ENCODE results near the gene DLAT. TPM values are rescaled to one million over a fixed set of nuclear protein-coding genes. Genes with fewer than 3 reads are reported as not detected.

Gene DLAT
- total RNA-seq, 1 experiment from 2014 or later, result 75.9 TPM

DNA sequence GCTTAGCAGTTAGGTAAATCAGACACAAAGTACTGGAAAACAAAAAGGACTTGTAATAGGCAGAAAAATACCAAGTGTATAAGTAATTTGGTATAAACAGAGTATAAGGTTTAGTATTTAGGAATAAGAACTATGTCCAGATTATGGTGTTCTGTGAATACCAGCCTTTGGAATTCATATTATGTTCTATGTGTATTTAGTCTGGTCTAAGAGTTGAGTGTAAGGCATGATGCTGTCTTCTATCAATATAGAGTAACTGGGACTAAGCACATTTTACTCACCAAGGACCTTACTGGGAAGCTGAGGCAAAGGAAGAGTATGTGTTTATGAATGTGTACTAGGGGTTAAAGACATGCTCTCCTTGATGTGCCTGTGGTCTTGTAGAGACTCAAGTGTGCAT, 71.0 kb downstream of the DLAT start:
- intact Hi-C loops (cut with micrococcal nuclease; ENCODE audit: unreplicated experiment) (no loop called here), in situ Hi-C loops (cut with HindIII; ENCODE audit: low pct_unique_long_range_greater_than_20kb, low sequenced_read_pairs) (no loop called here)
- 0 out of 2 replicates have a peak, but pooled peaks have one; percentile 27 for ATAC-seq
- Histone ChIP-seq H3K27me3 (ENCODE audit: control insufficient read depth, insufficient read depth, low read length) (no peaks in the 10 kb centered on the region), H3K4me3 (ENCODE audit: low read depth in 2 of 2, low read length in 2 of 2) (no peak overlapping the region), H3K9me3 (ENCODE audit: control insufficient read depth, insufficient read depth, low read depth, low read length) (no peaks in the 10 kb centered on the region), H3K36me3 (ENCODE audit: control insufficient read depth, insufficient read depth, low read length) (peaks cover 16% of the 10 kb centered on the region), H3K4me1 (ENCODE audit: control insufficient read depth, insufficient read depth, low read length) (no peaks in the 10 kb centered on the region), H3K27ac (ENCODE audit: low read length) (no peak overlapping the region)
- CTCF ChIA-PET, result no interaction called here
- POLR2A ChIA-PET, result interaction anchor here (0.9 kb wide), 1 partner anchor 24 kb away, joined by 7 read pairs; no protein-coding TSS in a partner anchor
- no peak for DNase-seq (ENCODE audit: low read depth, low spot score)
- no TSS peak for BruUV-seq (replicated peaks)
- TF ChIP-seq CTCF (IDR thresholded peaks at IDR 0.05), result no peak
- TF ChIP-seq SIN3A (IDR thresholded peaks at IDR 0.05; ENCODE audit: borderline replicate concordance, insufficient read depth, low read depth, low read length), result no peak
- no peak for TF ChIP-seq TCF7L2 (IDR thresholded peaks at IDR 0.05; ENCODE audit: low read depth, low read length)
- no peak for TF ChIP-seq REST (IDR thresholded peaks at IDR 0.05; ENCODE audit: insufficient read depth in 1 of 2, low read depth in 2 of 2, low read length in 1 of 2)
- TF ChIP-seq POLR2AphosphoS5 (IDR thresholded peaks at IDR 0.05; ENCODE audit: low read depth, low read length), result no peak

DNA sequence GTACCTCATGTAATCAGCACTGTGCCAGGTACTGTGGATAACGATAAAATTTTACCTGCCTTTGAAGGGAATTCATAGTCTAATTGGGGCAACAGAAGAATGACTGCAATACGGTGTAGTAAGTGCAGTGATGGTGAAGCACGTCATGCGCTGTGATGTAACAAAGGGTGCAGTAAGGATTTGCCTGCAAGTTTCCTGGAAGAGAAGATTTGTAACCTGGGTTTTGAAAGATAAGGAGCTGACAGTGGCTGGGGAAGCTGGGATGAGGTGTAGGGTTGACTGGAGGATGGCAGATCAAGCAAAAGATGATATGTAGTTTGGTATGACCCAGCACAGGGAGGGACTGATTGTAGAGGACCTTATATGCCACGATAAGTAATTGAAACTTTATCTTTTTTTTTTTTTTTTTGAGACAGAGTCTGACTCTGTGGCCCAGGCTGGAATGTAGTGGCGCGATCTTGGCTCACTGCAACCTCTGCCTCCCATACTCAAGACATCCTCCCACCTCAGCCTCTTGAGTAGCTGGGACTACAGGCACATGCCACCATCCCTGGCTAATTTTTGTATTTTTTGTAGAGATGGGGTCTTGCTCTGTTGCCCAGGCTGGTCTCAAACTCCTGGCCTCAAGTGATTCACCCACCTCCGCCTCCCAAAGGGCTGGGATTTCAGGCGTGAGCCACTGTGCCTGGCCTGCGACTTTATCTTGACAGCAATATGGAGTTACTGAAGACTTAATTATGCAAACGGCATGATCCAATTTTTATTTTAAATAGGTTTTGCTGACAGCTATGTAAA, 72.7 kb downstream of the DLAT start:
- ATAC-seq (no peak), DNase-seq (ENCODE audit: low read depth, low spot score) (no peak)
- ChIA-PET POLR2A (interaction anchor here (0.9 kb wide), 1 partner anchor 11 kb away, joined by 3 read pairs; the partner anchor contains the start of genes SDHD and TIMM8B), CTCF (interaction anchor here (1.0 kb wide), 1 partner anchor 16 kb away, joined by 3 read pairs; no protein-coding TSS in a partner anchor)
- H3K36me3 ChIP-seq (ENCODE audit: control insufficient read depth, insufficient read depth, low read length), result peaks cover 9% of the 10 kb centered on the region
- BruUV-seq (replicated peaks), result no TSS peak
- no peak overlapping the region for H3K27ac ChIP-seq (ENCODE audit: low read length)
- intact Hi-C loops (cut with micrococcal nuclease; ENCODE audit: unreplicated experiment) (no loop called here), in situ Hi-C loops (cut with HindIII; ENCODE audit: low pct_unique_long_range_greater_than_20kb, low sequenced_read_pairs) (no loop called here)
- no peaks in the 10 kb centered on the region for H3K4me1 ChIP-seq (ENCODE audit: control insufficient read depth, insufficient read depth, low read length)
- no peak for TF ChIP-seq TCF7L2 (IDR thresholded peaks at IDR 0.05; ENCODE audit: low read depth, low read length)
- no peak for TF ChIP-seq POLR2AphosphoS5 (IDR thresholded peaks at IDR 0.05; ENCODE audit: low read depth, low read length)
- TF ChIP-seq SIN3A (IDR thresholded peaks at IDR 0.05; ENCODE audit: borderline replicate concordance, insufficient read depth, low read depth, low read length), result no peak
- no peak for TF ChIP-seq REST (IDR thresholded peaks at IDR 0.05; ENCODE audit: insufficient read depth in 1 of 2, low read depth in 2 of 2, low read length in 1 of 2)
- TF ChIP-seq CTCF (IDR thresholded peaks at IDR 0.05), result no peak
- no peaks in the 10 kb centered on the region for H3K27me3 ChIP-seq (ENCODE audit: control insufficient read depth, insufficient read depth, low read length)
- no peaks in the 10 kb centered on the region for H3K9me3 ChIP-seq (ENCODE audit: control insufficient read depth, insufficient read depth, low read depth, low read length)
- no peak overlapping the region for H3K4me3 ChIP-seq (ENCODE audit: low read depth in 2 of 2, low read length in 2 of 2)
